HFFc6 (cell line): ENCODE data around the gene SLC6A18. TPM values are rescaled to one million over a fixed set of nuclear protein-coding genes. Genes with fewer than 3 reads are reported as not detected.

Experiments
- DNase-seq: peaks from one replicate; pipeline ENCODE4 v3.0.0-alpha.2; 2018
- H3K27ac Mint-ChIP-seq: 2 replicates; pipeline ENCODE4 v1.8.0; 2020; ENCODE audit warnings: mild to moderate bottlenecking, mixed read lengths
- H3K27me3 Mint-ChIP-seq: 2 replicates; pipeline ENCODE4 v1.8.0; 2021; ENCODE audit warnings: mild to moderate bottlenecking, moderate library complexity, mixed read lengths; ENCODE audit not compliant: insufficient read depth
- H3K36me3 Mint-ChIP-seq: 2 replicates; pipeline ENCODE4 v1.8.0; 2021; ENCODE audit warnings: low read depth, mixed read lengths
- H3K4me1 Mint-ChIP-seq: 2 replicates; pipeline ENCODE4 v1.8.0; 2020; ENCODE audit warnings: low read depth, mixed read lengths
- H3K4me3 Mint-ChIP-seq: 2 replicates; pipeline ENCODE4 v1.8.0; 2020; ENCODE audit warnings: mild to moderate bottlenecking, moderate library complexity, mixed read lengths
- H3K9me3 Mint-ChIP-seq: 2 replicates; pipeline ENCODE4 v1.8.0; 2020; ENCODE audit warnings: mild to moderate bottlenecking, mixed read lengths
- total RNA-seq, 6 experiments: library from RNA; stranded (reverse); fragmentation: NEBNext Ultra II Directional; extraction: Animal tissue kit (Norgen Biotek cat#: 25700); gene quantifications; 2 replicates in 1 of 6; 3 replicates in 5 of 6; pipeline ENCODE4 v1.2.3, GENCODE V29; 2021
- TF ChIP-seq, protein P1 (sequence below): fragments of 200-600 bp; sonication (generic); IDR thresholded peaks from 2 replicates; pipeline ENCODE4 v1.5.0; 2021; ENCODE audit warnings: antibody characterized with exemption, mild to moderate bottlenecking

Gene SLC6A18
- total RNA-seq, 6 experiments from 2014 or later, result not detected

DNA sequence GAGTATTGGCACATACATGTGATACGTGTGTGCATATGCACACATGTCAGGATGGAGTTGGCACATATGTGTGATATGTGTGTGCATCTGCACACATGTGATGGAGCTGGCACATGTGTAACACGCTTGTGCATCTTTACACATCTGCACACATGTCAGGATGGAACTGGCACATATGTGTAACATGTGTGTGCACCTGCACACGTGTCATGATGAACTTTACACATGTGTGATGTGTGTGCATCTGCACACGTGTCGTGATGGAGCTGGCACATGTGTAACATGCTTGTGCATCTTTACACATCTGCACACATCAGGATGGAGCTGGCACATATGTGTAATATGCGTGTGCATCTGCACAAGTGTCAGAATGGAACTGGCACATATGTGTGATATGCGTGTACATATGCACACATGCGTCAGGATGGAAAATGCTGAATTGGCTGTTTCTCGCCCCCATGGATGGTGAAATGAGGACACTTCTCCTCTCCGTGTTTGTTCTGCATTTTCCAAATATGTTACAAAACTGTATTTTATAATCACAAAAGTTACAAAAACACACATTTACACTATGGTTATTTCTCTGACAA is 40.0 kb upstream of the SLC6A18 start:
- no peak overlapping the region for H3K4me3 Mint-ChIP-seq
- no peaks in the 10 kb centered on the region for H3K9me3 Mint-ChIP-seq
- no peaks in the 10 kb centered on the region for H3K36me3 Mint-ChIP-seq
- no peaks in the 10 kb centered on the region for H3K4me1 Mint-ChIP-seq
- peaks cover 14% of the 10 kb centered on the region for H3K27me3 Mint-ChIP-seq
- TF ChIP-seq, protein P1, sequence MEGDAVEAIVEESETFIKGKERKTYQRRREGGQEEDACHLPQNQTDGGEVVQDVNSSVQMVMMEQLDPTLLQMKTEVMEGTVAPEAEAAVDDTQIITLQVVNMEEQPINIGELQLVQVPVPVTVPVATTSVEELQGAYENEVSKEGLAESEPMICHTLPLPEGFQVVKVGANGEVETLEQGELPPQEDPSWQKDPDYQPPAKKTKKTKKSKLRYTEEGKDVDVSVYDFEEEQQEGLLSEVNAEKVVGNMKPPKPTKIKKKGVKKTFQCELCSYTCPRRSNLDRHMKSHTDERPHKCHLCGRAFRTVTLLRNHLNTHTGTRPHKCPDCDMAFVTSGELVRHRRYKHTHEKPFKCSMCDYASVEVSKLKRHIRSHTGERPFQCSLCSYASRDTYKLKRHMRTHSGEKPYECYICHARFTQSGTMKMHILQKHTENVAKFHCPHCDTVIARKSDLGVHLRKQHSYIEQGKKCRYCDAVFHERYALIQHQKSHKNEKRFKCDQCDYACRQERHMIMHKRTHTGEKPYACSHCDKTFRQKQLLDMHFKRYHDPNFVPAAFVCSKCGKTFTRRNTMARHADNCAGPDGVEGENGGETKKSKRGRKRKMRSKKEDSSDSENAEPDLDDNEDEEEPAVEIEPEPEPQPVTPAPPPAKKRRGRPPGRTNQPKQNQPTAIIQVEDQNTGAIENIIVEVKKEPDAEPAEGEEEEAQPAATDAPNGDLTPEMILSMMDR, result no peak
- no peak overlapping the region for H3K27ac Mint-ChIP-seq
- DNase-seq, result no peak

DNA sequence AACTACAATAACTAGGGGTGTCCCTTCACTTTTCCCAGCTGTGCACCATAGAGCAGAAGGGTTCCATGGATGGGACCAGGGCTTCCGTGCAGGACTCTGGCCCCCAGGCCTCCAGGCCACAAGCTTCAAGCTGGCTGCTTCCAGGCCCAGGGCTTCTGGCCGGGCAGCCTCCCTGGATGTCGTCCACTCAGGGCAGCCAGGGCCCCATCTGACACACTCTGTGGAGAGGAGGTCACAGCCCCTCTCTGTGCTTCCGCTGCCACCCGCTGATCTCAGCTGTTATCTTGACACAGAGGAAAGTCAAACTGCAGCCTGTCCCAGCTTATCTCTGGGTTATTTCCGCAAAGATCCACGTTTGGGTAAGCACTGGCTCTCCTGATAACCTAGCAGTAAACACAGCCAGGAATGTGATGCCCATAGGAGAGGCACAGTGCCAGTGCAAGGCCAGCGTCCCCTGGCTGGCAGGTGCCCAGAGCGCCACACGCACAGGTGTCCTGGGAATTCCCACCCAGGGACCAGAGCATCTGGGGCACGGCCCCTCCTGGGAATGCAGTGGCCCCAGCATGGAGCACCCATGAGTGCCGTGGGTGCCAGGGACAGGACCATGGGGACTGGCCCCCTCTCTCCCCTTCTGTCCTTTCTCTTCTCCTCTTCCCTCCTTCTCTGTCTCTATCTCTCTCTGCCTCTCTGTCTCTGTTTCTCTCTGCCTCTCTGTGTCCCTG is 39.4 kb upstream of the SLC6A18 start:
- Mint-ChIP-seq H3K27me3 (peaks cover 19% of the 10 kb centered on the region), H3K9me3 (no peaks in the 10 kb centered on the region), H3K36me3 (no peaks in the 10 kb centered on the region), H3K4me3 (no peak overlapping the region), H3K27ac (no peak overlapping the region), H3K4me1 (no peaks in the 10 kb centered on the region)
- TF ChIP-seq, protein P1, result no peak
- no peak for DNase-seq

- Mint-ChIP-seq H3K36me3 (no peaks in the 10 kb centered on the region), H3K4me3 (no peak overlapping the region), H3K4me1 (no peaks in the 10 kb centered on the region), H3K9me3 (no peaks in the 10 kb centered on the region), H3K27me3 (peaks cover 22% of the 10 kb centered on the region), H3K27ac (no peak overlapping the region)
- TF ChIP-seq, protein P1, result no peak
- no peak for DNase-seq
Measured at GRCh38 chr5:1186351-1187233, 38.6 kb upstream of the SLC6A18 start.

DNA sequence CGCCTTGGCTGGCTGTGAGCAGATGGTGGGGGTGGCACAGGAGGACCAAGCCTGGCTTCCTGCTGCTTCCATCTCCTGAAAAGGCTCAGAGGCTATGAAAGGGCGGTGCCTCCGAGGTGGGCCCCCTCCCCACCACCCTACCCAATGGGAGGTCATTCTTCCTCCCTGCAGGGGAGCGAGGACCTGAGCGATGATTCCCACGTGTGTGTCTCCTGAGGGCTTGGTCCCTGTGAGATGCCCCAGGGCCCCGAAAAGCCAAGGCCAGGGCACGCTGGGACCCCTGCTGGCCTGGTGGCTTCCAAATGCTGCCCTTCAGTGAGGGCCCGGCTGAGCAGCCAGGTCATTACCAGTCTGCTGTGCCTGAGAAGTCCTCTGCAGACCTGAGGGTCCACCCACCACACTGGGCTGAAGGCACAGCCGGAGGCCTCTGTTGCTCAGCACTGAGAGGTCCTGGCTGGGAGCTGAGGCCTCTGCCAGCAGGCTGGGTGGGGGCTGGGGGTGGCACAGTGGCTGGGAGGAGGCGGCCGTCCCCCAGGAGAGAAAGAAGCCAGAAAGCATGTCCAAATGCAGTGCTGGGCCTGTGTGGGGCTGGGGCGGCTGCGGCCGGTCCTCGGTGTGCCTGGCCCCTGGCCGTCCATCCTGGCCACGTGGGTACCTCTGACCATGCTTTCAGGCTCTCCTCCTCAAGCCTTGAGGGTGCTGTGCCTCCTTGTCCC is 37.8 kb upstream of the SLC6A18 start:
- DNase-seq, result no peak
- Mint-ChIP-seq H3K4me1 (no peaks in the 10 kb centered on the region), H3K27ac (no peak overlapping the region), H3K4me3 (no peak overlapping the region), H3K27me3 (peaks cover 22% of the 10 kb centered on the region), H3K36me3 (no peaks in the 10 kb centered on the region), H3K9me3 (no peaks in the 10 kb centered on the region)
- TF ChIP-seq, protein P1, result no peak

DNA sequence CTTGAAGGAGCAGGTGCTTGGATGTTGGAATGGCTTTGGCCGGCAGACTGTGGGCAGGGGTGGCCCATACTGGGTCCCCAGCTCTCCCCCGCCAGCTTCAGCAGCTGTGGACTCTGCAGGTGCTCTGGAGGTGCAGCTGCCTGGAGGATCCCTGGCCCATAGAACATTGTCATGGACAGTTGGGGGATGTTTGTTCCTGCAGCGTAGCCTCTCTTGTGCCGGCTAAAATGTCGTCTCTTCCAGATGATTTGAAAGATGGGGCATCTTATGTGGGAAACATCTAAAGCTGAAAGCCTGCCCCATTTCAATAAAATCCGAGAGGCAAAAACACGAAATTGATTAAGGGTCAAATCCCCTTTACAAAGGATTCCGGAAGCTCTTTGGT is 37.2 kb upstream of the SLC6A18 start:
- Mint-ChIP-seq H3K36me3 (no peaks in the 10 kb centered on the region), H3K4me1 (no peaks in the 10 kb centered on the region), H3K9me3 (no peaks in the 10 kb centered on the region), H3K27me3 (peaks cover 22% of the 10 kb centered on the region), H3K4me3 (no peak overlapping the region), H3K27ac (no peak overlapping the region)
- TF ChIP-seq, protein P1, result no peak
- DNase-seq, result no peak
